22Rv1 (cell line): ENCODE measurements around the gene FIGLA.

Experiments
- ZFX ChIP-seq: fragments of 450-650 bp; IDR thresholded peaks from 2 replicates; pipeline ENCODE4 v1.6.1; 2017; ENCODE audit warnings: antibody characterized with exemption, borderline replicate concordance
- TF ChIP-seq, protein P1 (sequence below): fragments of 450-650 bp; IDR thresholded peaks from 2 replicates; pipeline ENCODE4 v1.5.1; 2017; ENCODE audit warnings: mild to moderate bottlenecking

DNA sequence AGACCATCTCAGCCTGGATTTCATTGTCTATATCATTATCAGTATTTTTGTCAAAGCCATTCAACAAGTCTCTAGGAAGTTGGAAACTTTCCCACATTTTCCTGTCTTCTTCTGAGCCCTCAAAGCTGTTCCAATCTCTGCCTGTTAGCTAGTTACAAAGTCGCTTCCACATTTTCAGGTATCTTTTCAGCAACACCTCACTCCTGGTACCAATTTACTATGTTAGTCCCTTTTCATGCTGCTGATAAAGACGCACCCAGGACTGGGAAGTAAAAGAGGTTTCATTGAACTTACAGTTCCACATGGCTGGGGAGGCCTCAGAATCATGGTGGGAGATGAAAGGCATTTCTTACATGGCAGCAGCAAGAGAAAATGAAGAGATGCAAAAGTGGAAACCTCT is 9.3 kb upstream of the FIGLA start:
- TF ChIP-seq, protein P1, sequence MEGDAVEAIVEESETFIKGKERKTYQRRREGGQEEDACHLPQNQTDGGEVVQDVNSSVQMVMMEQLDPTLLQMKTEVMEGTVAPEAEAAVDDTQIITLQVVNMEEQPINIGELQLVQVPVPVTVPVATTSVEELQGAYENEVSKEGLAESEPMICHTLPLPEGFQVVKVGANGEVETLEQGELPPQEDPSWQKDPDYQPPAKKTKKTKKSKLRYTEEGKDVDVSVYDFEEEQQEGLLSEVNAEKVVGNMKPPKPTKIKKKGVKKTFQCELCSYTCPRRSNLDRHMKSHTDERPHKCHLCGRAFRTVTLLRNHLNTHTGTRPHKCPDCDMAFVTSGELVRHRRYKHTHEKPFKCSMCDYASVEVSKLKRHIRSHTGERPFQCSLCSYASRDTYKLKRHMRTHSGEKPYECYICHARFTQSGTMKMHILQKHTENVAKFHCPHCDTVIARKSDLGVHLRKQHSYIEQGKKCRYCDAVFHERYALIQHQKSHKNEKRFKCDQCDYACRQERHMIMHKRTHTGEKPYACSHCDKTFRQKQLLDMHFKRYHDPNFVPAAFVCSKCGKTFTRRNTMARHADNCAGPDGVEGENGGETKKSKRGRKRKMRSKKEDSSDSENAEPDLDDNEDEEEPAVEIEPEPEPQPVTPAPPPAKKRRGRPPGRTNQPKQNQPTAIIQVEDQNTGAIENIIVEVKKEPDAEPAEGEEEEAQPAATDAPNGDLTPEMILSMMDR, result no peak
- TF ChIP-seq ZFX, result no peak
